NB4 (cell line): ENCODE data around the gene ERI3.

Experiments used
- MYC ChIP-seq: IDR thresholded peaks from 2 replicates; pipeline ENCODE4 v1.6.1; 2011; ENCODE audit warnings: low read depth, low read length
- POLR2A ChIP-seq: IDR thresholded peaks from 2 replicates; pipeline ENCODE4 v1.6.1; 2011; ENCODE audit warnings: mild to moderate bottlenecking; ENCODE audit not compliant: insufficient read length; ENCODE audit errors: extremely low read depth
- TF ChIP-seq, protein P1 (sequence below): IDR thresholded peaks from one replicate; pipeline ENCODE4 v1.5.1; 2012; ENCODE audit warnings: low read depth, low read length
- TF ChIP-seq, protein P2 (sequence below): IDR thresholded peaks from 2 replicates; pipeline ENCODE4 v1.6.1; 2011; ENCODE audit warnings: low read depth, low read length

DNA sequence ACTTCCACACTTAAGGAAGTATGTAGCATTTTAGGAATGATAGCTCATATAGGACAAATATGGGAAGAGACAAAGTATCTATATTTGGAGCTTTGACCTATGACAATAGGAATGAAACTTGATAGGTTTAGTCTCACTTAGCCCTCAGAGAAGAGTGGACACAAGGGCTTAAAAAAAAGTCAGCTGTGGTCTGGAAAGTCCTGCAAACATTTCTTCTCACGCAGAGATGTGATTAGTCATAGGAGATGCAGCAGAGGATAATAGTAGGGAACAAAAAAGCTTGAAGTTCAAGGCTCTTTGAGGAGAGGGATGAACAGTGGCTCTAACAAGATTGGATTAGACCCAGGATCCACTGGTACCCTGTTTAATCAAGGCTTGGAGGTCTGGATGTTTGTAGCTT, 35.2 kb upstream of the ERI3 start:
- TF ChIP-seq, protein P1, sequence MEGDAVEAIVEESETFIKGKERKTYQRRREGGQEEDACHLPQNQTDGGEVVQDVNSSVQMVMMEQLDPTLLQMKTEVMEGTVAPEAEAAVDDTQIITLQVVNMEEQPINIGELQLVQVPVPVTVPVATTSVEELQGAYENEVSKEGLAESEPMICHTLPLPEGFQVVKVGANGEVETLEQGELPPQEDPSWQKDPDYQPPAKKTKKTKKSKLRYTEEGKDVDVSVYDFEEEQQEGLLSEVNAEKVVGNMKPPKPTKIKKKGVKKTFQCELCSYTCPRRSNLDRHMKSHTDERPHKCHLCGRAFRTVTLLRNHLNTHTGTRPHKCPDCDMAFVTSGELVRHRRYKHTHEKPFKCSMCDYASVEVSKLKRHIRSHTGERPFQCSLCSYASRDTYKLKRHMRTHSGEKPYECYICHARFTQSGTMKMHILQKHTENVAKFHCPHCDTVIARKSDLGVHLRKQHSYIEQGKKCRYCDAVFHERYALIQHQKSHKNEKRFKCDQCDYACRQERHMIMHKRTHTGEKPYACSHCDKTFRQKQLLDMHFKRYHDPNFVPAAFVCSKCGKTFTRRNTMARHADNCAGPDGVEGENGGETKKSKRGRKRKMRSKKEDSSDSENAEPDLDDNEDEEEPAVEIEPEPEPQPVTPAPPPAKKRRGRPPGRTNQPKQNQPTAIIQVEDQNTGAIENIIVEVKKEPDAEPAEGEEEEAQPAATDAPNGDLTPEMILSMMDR, result no peak
- TF ChIP-seq, protein P2, sequence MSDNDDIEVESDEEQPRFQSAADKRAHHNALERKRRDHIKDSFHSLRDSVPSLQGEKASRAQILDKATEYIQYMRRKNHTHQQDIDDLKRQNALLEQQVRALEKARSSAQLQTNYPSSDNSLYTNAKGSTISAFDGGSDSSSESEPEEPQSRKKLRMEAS, result no peak
- no peak for TF ChIP-seq POLR2A
- TF ChIP-seq MYC, result no peak
